ENCODE data around the gene RMRP. TPM values are rescaled to one million over a fixed set of nuclear protein-coding genes. Genes with fewer than 3 reads are reported as not detected.

The RMRP gene
- total and polyA plus RNA-seq, 11 donors, result 118 to 18,741 (median 5,656) TPM

DNA sequence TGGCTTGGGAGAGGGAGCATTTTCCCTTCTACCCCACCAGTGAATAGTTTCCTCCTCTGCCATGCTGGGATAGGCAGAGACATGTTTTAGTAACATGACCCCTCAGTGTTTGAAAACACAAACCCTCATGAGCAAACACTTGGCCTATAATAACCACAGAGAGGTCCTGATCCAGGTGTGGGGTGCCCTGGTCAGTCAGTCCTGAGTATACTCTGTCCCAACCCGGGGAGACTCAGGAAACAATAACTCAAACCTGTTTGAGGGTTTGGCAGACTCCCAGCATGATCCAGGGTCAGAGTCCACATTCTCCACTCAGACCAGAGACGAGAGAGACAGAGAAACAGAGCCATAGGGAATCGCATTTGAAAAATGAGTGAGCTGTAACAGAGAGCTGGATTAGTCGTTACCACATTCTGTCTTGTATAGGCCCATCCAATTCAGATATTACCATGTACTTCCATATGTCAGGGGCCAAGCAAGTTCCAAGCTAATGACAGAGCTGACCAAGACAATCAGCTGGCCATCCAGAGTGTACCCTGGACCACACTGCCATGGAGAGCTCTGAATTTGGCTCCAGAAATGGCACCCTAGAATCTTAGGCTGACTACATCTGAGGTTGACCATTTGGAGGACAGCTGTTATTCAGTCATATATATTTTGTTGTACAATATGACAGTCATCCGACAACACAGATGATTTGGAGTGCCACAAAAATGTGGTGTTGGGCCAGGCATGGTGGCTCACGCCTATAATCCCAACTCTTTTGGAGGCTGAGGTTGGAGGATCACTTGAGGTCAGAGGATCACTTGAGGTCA lies 11.7 kb upstream of the RMRP start:
- intact Hi-C loops (cut with DNase I), result loop anchor here in 1 of 10 donors (5.0 kb wide), 1 partner anchor 58 kb away; no protein-coding TSS in a partner anchor
- no peaks in the 10 kb centered on the region for H3K27me3 ChIP-seq
- 69 to 82% (median 75%) methylated on average over 6 of the region's 6 CpGs for WGBS, 4 donors
- no peak for DNase-seq
- TF ChIP-seq POLR2A (IDR thresholded peaks at IDR 0.05), result no peak
- TF ChIP-seq, protein P1, sequence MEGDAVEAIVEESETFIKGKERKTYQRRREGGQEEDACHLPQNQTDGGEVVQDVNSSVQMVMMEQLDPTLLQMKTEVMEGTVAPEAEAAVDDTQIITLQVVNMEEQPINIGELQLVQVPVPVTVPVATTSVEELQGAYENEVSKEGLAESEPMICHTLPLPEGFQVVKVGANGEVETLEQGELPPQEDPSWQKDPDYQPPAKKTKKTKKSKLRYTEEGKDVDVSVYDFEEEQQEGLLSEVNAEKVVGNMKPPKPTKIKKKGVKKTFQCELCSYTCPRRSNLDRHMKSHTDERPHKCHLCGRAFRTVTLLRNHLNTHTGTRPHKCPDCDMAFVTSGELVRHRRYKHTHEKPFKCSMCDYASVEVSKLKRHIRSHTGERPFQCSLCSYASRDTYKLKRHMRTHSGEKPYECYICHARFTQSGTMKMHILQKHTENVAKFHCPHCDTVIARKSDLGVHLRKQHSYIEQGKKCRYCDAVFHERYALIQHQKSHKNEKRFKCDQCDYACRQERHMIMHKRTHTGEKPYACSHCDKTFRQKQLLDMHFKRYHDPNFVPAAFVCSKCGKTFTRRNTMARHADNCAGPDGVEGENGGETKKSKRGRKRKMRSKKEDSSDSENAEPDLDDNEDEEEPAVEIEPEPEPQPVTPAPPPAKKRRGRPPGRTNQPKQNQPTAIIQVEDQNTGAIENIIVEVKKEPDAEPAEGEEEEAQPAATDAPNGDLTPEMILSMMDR (IDR thresholded peaks at IDR 0.05), result no peak
- no peak overlapping the region for H3K4me3 ChIP-seq
- no peaks in the 10 kb centered on the region for H3K9me3 ChIP-seq
- H3K36me3 ChIP-seq, result no peaks in the 10 kb centered on the region
- H3K27ac ChIP-seq, result no peak overlapping the region
- ATAC-seq, result no peak
- peaks cover 0 to 21% (median 10%) of the 10 kb centered on the region in 12 donors for H3K4me1 ChIP-seq

DNA sequence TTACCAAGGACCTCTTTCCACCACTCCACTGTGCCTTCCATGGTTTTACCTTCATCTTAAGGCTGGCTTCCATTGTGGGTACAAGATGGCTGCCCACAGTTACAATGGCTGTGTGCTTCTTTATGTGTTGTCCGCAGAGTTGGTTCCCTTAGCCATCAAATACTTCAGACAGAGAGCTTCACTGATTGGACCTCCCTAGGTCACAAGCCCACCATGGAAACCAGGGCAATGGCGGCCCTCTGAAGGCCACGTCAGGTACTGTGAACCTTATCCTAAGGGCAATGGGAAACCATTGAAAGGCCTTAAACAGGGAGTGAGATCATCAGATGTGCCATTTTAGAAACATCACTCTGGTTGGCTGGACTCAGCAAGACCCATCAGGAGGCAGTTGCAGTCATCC lies 10.1 kb upstream of the RMRP start:
- TF ChIP-seq, protein P1 (IDR thresholded peaks at IDR 0.05), result no peak
- no peak for TF ChIP-seq POLR2A (IDR thresholded peaks at IDR 0.05)
- intact Hi-C loops (cut with DNase I), result loop anchor here in 2 of 10 donors (2.0 to 5.0 kb wide), 2 partner anchors 19 to 59 kb away; no protein-coding TSS in a partner anchor
- H3K9me3 ChIP-seq, result no peaks in the 10 kb centered on the region
- no peak overlapping the region for H3K4me3 ChIP-seq
- no peaks in the 10 kb centered on the region for H3K27me3 ChIP-seq
- no peak overlapping the region for H3K27ac ChIP-seq
- DNase-seq (no peak), ATAC-seq (no peak)
- peaks cover 0 to 19% (median 10%) of the 10 kb centered on the region in 12 donors for H3K4me1 ChIP-seq
- WGBS, 4 donors, result 87 to 97% (median 96%) methylated on average over 3 of the region's 3 CpGs
- no peaks in the 10 kb centered on the region for H3K36me3 ChIP-seq

DNA sequence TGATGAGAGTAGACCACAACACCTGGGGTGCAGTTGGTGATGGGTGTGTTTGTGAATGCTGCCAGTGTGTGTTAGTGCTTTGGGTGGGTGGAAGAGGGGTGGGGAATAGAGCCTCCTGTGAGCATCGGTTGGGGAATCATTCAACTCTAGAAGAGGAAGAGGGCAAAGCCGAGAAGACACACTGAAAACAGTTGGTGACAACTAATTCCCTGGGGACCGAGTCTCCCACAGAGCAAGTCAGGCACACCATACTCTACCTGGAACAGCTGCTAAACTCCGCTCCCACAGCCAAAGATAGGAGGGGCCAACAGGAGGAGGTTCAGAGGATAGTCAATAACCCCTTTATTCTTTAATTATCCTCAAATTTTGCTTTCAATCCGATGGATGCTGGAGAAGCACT lies 8.7 kb upstream of the RMRP start:
- Histone ChIP-seq H3K27ac (no peak overlapping the region), H3K36me3 (peaks cover 0 to 5% (median 2%) of the 10 kb centered on the region in 9 donors), H3K27me3 (no peaks in the 10 kb centered on the region), H3K9me3 (no peaks in the 10 kb centered on the region), H3K4me3 (no peak overlapping the region), H3K4me1 (peaks cover 0 to 32% (median 11%) of the 10 kb centered on the region in 12 donors)
- DNase-seq, result no peak
- intact Hi-C loops (cut with DNase I), result loop anchor here in 2 of 10 donors (2.0 to 5.0 kb wide), 2 partner anchors 20 to 61 kb away; no protein-coding TSS in a partner anchor
- no peak for ATAC-seq
- TF ChIP-seq POLR2A (IDR thresholded peaks at IDR 0.05), result no peak
- TF ChIP-seq, protein P1 (IDR thresholded peaks at IDR 0.05), result no peak
- WGBS, 4 donors, result 87 to 93% (median 91%) methylated on average over 5 of the region's 5 CpGs

DNA sequence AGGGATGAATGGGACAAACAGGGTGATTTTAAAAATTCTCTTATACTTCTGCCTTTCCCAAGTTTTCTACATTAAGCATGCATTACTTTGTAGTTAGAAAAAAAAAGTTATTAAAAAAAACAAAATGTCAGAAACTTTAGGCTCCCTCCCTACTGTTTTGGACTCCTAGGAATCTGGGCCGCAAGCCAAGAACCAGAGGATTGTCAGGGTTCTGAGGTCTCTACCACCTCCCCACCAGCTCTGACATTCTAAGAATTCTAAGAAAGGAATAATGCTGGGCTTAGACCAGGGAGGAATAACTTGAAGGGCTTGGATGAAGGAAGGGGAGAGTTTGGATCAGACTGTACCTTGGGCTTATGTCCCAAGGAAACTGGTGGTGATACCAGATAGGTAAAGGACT lies 8.2 kb upstream of the RMRP start:
- ATAC-seq (no peak), DNase-seq (no peak)
- intact Hi-C loops (cut with DNase I), result loop anchor here in 2 of 10 donors (2.0 to 5.0 kb wide), 2 partner anchors 21 to 61 kb away; no protein-coding TSS in a partner anchor
- no peak overlapping the region for H3K27ac ChIP-seq
- TF ChIP-seq, protein P1 (IDR thresholded peaks at IDR 0.05), result no peak
- TF ChIP-seq POLR2A (IDR thresholded peaks at IDR 0.05), result no peak
- WGBS, 4 donors, result 67 to 74% (median 68%) methylated on average over 1 of the region's 1 CpG
- H3K27me3 ChIP-seq, result no peaks in the 10 kb centered on the region
- H3K9me3 ChIP-seq, result no peaks in the 10 kb centered on the region
- H3K4me3 ChIP-seq, result no peak overlapping the region
- H3K4me1 ChIP-seq, result peaks cover 0 to 37% (median 15%) of the 10 kb centered on the region in 12 donors
- peaks cover 0 to 10% (median 6%) of the 10 kb centered on the region in 9 donors for H3K36me3 ChIP-seq

Data from heart left ventricle (tissue), 16 donors.